Activated T-cell treated with anti-CD3 and anti-CD28 coated beads for 4 hours (primary cell): ENCODE measurements around the gene EFCAB9.
"Not testable (repeated sequence)": the region's sequence is repeated elsewhere in the genome, so short reads cannot be mapped to it uniquely, and the experiment has no call there.

Source experiments
- DNase-seq: peaks from one replicate; pipeline ENCODE4 v3.0.0-alpha.2; 2020

EFCAB9 gene

DNA sequence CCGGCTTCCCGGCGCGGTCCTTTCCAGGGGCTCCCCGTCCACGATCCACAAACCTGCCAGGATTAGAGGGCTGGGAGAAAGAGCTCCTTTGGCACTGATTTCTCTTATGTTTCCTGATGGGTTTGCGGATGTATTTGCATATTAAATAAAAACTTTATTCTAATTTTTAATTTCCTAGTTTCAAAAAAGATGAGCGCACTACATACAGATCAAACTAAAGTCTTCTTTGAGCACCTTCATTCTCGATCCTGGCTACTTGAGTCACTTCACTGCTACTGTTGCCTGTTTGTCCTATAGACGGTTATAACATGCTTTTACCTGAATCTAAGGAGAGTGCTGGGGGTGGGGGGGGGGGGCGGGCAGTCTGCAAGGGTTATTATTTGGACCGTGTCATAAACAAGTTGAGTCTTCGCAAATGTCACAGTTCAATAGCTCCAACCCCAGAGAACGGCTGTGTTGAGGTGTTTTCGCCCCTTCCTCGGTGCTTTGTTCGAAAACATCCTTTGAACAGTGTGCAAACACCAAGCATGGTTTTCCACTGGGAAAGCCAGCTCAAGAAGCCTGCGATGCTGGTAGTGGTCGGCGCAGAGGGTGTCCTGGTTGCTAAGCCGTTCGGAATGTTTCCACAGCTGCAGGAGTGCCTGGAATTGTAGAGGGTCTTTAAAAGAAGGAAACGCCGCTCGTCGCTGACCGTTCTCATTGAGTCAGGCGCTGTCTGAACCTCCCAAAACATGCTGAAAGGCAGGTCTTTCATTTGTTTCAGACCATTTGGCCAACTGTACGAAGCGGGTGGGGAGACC, 4.9 kb upstream of the EFCAB9 start:
- no peak for DNase-seq

- DNase-seq, result no peak
Measured at GRCh38 chr5:172189693-172190296, 4.2 kb upstream of the EFCAB9 start.

DNA sequence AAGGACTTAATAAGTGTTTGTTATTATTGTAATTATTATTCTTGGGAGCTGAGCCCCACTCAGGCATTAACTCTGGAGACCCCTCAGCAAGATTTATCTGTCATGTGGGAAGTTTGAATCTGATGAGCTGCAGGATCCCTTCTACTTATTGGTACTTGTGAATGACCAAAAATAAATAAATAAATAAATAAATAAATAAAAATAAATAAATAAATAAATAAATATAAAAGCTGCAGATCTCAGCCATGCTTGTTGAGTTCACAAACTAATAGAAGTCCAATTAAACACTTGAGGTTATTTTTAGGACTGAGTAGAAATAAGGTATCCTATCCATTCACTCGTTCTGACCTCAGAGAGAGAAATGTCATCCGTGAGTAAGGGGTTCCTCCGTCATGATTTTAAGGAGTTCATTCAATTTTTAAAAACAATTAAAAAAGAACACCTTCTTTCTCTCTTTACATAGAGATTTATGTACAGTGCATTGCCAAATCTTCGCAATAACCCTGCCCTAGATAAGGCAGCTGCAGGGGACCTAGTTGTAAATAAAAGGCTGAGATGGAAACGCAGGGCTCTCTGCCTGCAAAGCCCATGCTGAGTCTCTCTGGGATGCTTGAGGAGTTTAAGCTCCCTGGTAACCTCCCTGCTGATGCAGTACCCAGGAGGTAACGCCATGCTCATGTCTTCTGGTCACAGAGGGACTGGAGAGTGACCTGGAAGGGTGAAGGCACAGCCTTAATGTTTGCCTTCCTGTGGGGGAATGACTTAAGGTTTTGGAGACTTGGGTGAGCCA, 1.2 kb downstream of the EFCAB9 start:
- no peak for DNase-seq

GRCh38 chr5:172197775-172198174, 3.8 kb downstream of the EFCAB9 start:
- DNase-seq, result not testable (repeated sequence)

GRCh38 chr5:172199446-172199845, 5.5 kb downstream of the EFCAB9 start:
- no peak for DNase-seq

- no peak for DNase-seq
Measured at GRCh38 chr5:172200476-172200875, 6.5 kb downstream of the EFCAB9 start.

DNA sequence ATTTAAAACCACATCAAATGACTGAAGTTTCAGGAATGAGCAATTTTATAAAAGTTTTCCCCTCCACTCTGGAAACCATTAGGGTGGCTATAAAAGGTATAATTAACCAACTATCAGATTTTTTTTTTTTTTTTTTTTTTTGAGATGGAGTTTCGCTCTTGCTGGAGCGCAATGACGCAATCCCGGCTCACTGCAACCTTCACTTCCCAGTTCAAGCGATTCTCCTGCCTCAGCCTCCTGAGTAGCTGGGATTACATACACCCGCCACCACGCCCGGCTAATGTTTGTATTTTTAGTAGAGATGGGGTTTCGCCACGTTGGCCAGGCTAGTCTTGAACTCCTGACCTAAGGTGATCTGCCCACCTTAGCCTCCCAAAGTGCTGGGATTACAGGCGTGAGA, 12.0 kb downstream of the EFCAB9 start:
- DNase-seq, result not testable (repeated sequence)

DNA sequence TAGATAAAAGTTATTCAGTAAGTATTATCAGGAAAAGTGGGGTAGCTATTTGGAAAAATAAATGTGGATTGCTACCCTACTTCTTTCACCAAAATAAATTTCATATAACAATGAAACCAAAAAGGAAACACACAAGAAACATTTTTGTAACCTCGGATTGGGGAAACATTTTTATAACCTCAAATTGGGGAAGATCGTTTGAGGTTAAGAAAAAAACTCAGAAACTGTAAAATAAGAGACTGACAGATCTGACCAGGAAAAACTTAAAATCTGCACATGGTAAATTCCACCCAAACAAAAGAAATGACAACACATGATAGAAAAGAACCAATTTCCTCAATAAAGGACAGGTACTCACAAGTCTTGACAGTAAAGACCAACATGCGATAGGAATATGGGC, 13.5 kb downstream of the EFCAB9 start:
- no peak for DNase-seq

GRCh38 chr5:172209714-172210113, 15.7 kb downstream of the EFCAB9 start:
- no peak for DNase-seq

- DNase-seq, result no peak
Measured at GRCh38 chr5:172211676-172212075, 17.7 kb downstream of the EFCAB9 start.

DNA sequence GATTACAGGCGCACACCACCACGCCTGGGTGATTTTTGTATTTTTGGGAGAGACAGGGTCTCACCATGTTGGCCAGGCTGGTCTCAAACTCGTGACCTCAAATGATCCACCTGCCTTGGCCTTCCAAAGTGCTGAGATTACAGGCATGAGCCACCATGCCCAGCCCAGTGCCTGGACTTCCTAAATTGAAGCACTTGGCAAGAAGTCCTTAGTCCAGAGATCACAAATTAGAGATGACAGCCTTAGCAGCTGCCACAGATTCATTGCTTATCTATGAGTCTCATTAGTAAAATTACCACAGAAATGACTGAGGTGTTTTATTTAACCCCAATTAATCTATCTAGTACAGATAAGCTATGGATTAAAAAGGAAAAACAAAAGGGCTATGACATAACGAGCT, 19.2 kb downstream of the EFCAB9 start:
- no peak for DNase-seq

GRCh38 chr5:172216345-172216744, 22.4 kb downstream of the EFCAB9 start:
- no peak for DNase-seq

DNA sequence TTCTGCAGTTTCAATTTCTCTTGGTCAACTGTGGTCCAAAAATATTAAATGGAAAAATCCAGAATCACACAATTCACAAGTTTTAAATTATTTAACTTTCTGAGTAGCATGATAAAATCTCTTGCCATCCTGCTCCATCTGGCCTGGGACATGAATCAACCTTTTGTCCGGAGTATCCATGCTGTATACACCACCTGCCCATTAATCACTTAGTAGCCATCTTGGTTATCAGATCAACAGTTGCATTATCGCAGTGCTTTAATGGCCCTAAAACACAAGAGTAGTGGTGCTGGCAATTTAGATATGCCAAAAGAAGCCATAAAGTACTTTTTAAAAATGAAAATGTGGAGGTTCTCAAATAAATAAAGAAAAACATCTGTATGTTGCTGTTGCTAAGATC, 25.3 kb downstream of the EFCAB9 start:
- DNase-seq, result no peak

- no peak for DNase-seq
Measured at GRCh38 chr5:172223901-172224873, 30.2 kb downstream of the EFCAB9 start.

DNA sequence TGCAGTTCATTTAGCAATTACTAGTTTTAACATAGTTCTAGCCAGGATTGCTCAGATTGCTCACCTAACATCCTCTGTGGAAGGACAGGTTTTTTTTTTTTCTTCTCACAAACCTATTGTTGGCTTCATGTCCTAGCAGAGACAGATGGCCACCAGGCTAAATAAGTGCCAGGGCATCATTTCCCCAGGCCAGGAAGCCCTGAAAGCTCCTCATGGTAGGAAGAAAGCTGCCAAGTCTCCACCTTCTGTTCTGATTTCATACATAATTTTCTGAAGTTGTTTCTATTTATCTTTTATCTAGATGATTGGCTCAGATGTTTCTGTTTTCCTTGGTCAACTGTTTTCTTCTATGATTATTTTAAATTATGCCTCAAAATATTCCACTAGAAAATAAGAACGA, 31.0 kb downstream of the EFCAB9 start:
- DNase-seq, result no peak

GRCh38 chr5:172229904-172230303, 35.9 kb downstream of the EFCAB9 start:
- no peak for DNase-seq

- DNase-seq, result no peak
Measured at GRCh38 chr5:172234031-172234430, 40.1 kb downstream of the EFCAB9 start.

GRCh38 chr5:172235132-172235780, 41.3 kb downstream of the EFCAB9 start:
- no peak for DNase-seq

DNA sequence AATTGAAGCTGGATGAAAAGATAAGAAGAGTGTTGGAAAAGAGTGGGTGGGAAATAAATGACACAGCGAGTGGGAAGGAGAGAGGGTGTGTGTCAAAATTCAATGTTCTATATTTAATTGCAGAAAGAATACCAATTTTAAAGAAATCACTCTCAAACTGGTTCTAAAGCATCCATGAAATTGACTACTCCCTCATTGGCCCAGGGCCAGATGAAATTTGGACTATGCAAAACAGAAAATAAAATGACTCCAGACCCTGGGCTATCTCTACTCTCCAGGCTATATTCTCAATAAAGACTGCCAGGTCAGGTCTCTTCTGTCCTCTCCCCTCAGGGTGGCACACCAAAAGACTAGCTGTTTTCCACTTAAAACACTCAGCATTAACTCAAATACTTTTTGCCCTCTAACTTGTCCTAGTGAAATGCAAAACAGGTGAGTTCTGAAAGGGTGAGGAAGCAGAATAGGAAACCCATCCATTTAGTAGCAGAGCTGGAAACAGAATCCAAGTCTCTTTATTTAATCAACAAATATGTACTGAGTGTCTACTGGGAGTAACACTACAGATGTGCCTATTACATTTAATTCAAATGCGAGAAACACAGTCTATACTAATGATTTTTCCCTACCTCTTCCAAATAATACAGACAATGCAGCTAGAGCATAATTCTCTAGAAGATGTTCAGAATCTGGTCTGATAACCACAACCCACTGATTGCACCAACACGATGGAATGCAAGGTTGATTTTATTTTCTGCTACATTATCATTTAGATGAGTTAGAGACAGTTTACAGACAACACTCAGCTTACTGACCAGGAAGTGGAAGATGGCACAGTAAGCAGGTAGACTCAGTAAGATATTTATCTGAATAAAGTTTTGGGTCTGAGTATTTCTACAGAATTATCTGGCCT, 42.1 kb downstream of the EFCAB9 start:
- no peak for DNase-seq

DNA sequence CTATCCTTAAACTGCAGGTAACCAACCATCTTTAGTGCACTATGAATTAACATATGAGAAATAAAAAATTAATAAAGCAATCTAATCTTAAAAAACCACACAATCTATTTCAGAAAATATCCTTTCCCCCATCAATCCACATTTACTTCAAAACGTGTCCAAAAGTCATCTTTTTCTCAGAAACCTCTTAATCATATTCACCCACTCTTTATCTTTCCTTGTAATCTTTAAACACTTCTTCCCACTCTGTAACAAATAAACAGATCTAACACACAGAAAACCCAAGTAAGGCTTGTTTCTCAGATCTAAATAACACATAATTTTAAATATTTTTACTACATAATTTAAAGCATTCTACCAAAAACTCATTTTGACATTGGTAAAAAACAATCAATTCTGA, 44.4 kb downstream of the EFCAB9 start:
- no peak for DNase-seq

DNA sequence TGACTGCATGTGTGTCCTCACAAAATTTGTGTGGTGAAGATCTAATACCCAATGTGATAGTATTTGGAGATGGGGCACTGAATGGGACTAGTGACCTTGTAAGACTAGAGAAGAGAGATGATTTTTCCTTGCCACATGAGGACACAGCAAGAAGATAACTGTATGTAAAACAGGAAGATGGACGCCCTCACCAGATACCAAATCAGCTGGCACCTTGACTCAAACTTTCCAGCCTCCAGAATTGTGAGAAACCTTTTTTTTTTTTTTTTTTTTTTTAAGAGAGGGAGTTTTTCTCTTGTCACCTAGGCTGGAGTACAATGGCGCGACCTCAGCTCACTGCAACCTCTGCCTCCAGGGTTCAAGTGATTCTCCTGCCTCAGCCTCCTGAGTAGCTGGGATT, 49.3 kb downstream of the EFCAB9 start:
- no peak for DNase-seq
